ENCODE data around the gene ZNRF3.

DNA sequence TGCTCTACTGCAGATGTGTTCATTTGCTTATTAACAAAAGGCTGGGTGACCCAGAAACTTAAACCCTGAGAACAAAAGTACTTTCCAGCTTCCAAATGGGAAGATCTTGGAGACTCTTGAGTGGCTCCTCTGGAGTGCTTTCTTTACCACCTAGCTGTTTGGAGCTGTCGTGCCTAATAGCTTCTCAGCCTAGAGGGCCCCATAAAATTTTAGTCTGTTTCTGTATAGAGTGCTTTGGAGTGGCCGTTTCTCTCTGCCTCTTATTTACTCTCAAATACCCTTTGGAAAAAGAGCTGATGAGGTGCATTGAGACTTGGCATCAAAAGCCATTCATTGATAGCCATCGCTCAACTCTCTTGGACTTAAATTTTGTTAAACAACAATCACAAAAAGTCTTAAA lies 50.7 kb downstream of the ZNRF3 start:
- TF ChIP-seq POLR2A (IDR thresholded peaks at IDR 0.05): no peak
- no peak for TF ChIP-seq EP300 (IDR thresholded peaks at IDR 0.05)

All from upper lobe of left lung (tissue), 4 donors.